ENCODE measurements around the gene OR6M1. TPM values are rescaled to one million over a fixed set of nuclear protein-coding genes. Genes with fewer than 3 reads are reported as not detected.

Gene OR6M1
- total and polyA plus RNA-seq, 2 donors (not counting 3 experiments of a cell fraction or from before 2014, with no cell fraction given) = not detected

DNA sequence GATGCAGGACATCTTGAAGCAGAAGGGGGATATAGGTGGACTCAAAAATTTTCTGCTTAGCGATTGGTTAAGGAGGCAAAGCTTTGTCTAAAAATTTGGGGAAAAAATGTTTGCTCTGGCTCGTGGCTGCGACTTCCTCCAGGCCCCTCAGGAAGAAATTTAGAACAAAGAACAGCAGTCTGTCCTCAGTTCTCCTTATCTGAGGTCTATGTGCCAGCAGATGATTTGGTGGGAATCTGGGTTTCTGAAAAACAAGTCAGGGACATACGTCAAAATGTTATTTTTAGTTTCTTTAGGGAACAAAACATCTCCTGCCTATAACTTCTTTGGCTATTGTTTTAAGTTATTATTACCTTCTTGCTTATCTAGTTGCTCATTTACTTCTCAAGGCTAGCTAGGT, 8.1 kb downstream of the OR6M1 start:
- no peak for FAIRE-seq
- no peak overlapping the region for H3K4me3 ChIP-seq (replicated peaks in 1 of 3; ENCODE audit: insufficient read depth in 1 of 3, low read depth in 1 of 3, low read length in 3 of 3)
- intact Hi-C loops (cut with micrococcal nuclease) = no loop called here

More for the DNA sequence above, 8.1 kb downstream of the OR6M1 start:
- Histone ChIP-seq H3K9ac (replicated peaks; ENCODE audit: extremely low read depth, insufficient read depth, low read length) (no peak overlapping the region), H3K4me1 (ENCODE audit: control insufficient read depth, extremely low read depth, insufficient read depth, low read length) (no peaks in the 10 kb centered on the region), H3K27ac (ENCODE audit: insufficient read depth, low read depth, low read length) (no peak overlapping the region), H2AFZ (ENCODE audit: low read depth, low read length) (no peak overlapping the region), H3K27me3 (ENCODE audit: control insufficient read depth in 2 of 2, insufficient read depth in 2 of 2, low read length in 2 of 2) (no peaks in the 10 kb centered on the region), H3K4me2 (ENCODE audit: insufficient read depth, low read length) (no peak overlapping the region), H3K9me3 (replicated peaks; ENCODE audit: control insufficient read depth, insufficient read depth, low read length) (no peaks in the 10 kb centered on the region), H3K9me1 (replicated peaks; ENCODE audit: control insufficient read depth, extremely low read depth, insufficient read depth, low read length) (no peaks in the 10 kb centered on the region), H4K20me1 (replicated peaks; ENCODE audit: control insufficient read depth, extremely low read depth, insufficient read depth, low read length) (no peaks in the 10 kb centered on the region), H3K79me2 (ENCODE audit: control insufficient read depth, insufficient read depth, low read length) (no peaks in the 10 kb centered on the region), H3K36me3 (ENCODE audit: control insufficient read depth in 2 of 2, extremely low read depth in 1 of 2, insufficient read depth in 2 of 2, low read length in 2 of 2) (no peaks in the 10 kb centered on the region)
- BruUV-seq (replicated peaks) = no TSS peak
- dilution Hi-C loops (cut with MboI; ENCODE audit: extremely low pct_ligation_motif_present, low sequenced_read_pairs) = no loop called here
- CTCF ChIA-PET = no interaction called here
- DNase-seq (ENCODE audit: low read depth, low spot score) = no peak
- POLR2A ChIA-PET = no interaction called here
- TF ChIP-seq EZH2 (IDR thresholded peaks at IDR 0.05; ENCODE audit: borderline replicate concordance, low read depth, low read length, severe bottlenecking) (no peak), GATA2 (IDR thresholded peaks at IDR 0.05; ENCODE audit: insufficient read depth, insufficient read length, low read depth, low read length) (no peak), POLR2AphosphoS5 (IDR thresholded peaks at IDR 0.05; ENCODE audit: insufficient read depth, low read depth, low read length) (no peak), POLR2A (IDR thresholded peaks at IDR 0.05; ENCODE audit: low read depth, low read length) (no peak), JUN (IDR thresholded peaks at IDR 0.05; ENCODE audit: borderline replicate concordance, insufficient read depth, insufficient read length, low read depth) (no peak), MYC (IDR thresholded peaks at IDR 0.05; ENCODE audit: low read depth, low read length) (no peak), FOS (IDR thresholded peaks at IDR 0.05; ENCODE audit: borderline replicate concordance, insufficient read depth, low read length) (no peak)
- TF ChIP-seq, protein P1, sequence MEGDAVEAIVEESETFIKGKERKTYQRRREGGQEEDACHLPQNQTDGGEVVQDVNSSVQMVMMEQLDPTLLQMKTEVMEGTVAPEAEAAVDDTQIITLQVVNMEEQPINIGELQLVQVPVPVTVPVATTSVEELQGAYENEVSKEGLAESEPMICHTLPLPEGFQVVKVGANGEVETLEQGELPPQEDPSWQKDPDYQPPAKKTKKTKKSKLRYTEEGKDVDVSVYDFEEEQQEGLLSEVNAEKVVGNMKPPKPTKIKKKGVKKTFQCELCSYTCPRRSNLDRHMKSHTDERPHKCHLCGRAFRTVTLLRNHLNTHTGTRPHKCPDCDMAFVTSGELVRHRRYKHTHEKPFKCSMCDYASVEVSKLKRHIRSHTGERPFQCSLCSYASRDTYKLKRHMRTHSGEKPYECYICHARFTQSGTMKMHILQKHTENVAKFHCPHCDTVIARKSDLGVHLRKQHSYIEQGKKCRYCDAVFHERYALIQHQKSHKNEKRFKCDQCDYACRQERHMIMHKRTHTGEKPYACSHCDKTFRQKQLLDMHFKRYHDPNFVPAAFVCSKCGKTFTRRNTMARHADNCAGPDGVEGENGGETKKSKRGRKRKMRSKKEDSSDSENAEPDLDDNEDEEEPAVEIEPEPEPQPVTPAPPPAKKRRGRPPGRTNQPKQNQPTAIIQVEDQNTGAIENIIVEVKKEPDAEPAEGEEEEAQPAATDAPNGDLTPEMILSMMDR (IDR thresholded peaks at IDR 0.05; ENCODE audit: extremely low read depth in 1 of 2, insufficient read depth in 1 of 2, low read depth in 1 of 2, low read length in 2 of 2) = no peak
- TF ChIP-seq, protein P2, sequence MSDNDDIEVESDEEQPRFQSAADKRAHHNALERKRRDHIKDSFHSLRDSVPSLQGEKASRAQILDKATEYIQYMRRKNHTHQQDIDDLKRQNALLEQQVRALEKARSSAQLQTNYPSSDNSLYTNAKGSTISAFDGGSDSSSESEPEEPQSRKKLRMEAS (IDR thresholded peaks at IDR 0.05; ENCODE audit: insufficient read depth, insufficient read length) = no peak
